Skin of body (tissue), 2 donors: Measurements from ENCODE around the gene OSBPL6. TPM values are rescaled to one million over a fixed set of nuclear protein-coding genes. Genes with fewer than 3 reads are reported as not detected.
"Not testable (repeated sequence)": the region's sequence is repeated elsewhere in the genome, so short reads cannot be mapped to it uniquely, and the experiment has no call there.

Experiments used
- DNase-seq: peaks from one replicate; lab custom pipeline; 2025; lab: John Stamatoyannopoulos, UW
- total RNA-seq: library from RNA; depleted of rRNA; stranded (reverse); fragments of >200 nt; gene quantifications from one replicate; pipeline ENCODE4 v1.2.3, GENCODE V29; 2014

The OSBPL6 gene
- total RNA-seq, 1 donor from 2014 or later = 3.3 TPM

GRCh38 chr2:178345951-178346350 lies 151.6 kb downstream of the OSBPL6 start:
- no peak for DNase-seq

- no peak for DNase-seq
Observed at GRCh38 chr2:178350051-178350450, 155.7 kb downstream of the OSBPL6 start.

GRCh38 chr2:178357704-178358103 lies 163.4 kb downstream of the OSBPL6 start:
- DNase-seq = not testable (repeated sequence)

- no peak for DNase-seq
Observed at GRCh38 chr2:178359192-178359912, 165.0 kb downstream of the OSBPL6 start.

GRCh38 chr2:178361588-178361987 lies 167.3 kb downstream of the OSBPL6 start:
- no peak for DNase-seq

- no peak for DNase-seq
Observed at GRCh38 chr2:178363252-178363651, 168.9 kb downstream of the OSBPL6 start.

DNA sequence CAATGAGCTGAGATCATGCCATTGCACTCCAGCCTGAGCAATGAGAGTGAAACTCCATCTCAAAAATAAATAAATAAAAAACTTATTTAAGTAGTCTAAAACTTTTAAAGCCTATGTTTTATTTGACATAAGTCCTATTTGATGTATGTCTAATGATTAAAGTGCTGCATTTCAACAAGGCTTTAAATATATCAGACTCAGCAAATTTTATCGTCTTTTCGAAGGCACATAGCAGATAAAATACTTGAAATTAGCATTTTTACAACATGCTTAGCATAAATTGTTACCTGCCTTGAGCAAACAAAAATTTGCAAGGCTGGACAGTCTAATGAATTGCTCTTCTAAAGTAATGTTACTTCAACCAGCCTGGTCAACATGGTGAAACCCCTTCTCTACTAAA lies 170.8 kb downstream of the OSBPL6 start:
- DNase-seq = no peak

- DNase-seq = no peak
Observed at GRCh38 chr2:178366412-178366811, 172.1 kb downstream of the OSBPL6 start.

GRCh38 chr2:178367344-178367743 lies 173.0 kb downstream of the OSBPL6 start:
- no peak for DNase-seq

- DNase-seq = no peak
Observed at GRCh38 chr2:178374865-178375264, 180.6 kb downstream of the OSBPL6 start.

DNA sequence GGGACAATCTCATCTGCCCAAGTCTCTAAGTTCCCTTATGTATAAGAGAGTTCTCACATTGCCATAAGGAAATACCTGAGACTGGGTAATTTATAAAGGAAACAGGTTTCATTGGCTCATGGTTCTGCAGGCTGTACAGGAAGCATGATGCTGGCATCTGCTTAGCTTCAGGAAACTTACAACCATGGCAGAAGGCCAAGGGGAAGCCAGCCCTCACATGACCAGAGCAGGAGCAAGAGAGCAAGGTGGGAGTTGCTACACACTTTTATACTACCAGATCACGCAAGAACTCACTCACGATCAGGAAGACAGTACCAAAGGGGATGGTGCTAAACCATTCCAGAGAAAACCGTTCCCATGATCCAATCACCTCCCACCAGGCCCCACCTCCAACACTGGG lies 182.7 kb downstream of the OSBPL6 start:
- DNase-seq = no peak

GRCh38 chr2:178379162-178380004 lies 185.1 kb downstream of the OSBPL6 start:
- DNase-seq = no peak

- no peak for DNase-seq
Observed at GRCh38 chr2:178380763-178381162, 186.5 kb downstream of the OSBPL6 start.

GRCh38 chr2:178383718-178384117 lies 189.4 kb downstream of the OSBPL6 start:
- no peak for DNase-seq

DNA sequence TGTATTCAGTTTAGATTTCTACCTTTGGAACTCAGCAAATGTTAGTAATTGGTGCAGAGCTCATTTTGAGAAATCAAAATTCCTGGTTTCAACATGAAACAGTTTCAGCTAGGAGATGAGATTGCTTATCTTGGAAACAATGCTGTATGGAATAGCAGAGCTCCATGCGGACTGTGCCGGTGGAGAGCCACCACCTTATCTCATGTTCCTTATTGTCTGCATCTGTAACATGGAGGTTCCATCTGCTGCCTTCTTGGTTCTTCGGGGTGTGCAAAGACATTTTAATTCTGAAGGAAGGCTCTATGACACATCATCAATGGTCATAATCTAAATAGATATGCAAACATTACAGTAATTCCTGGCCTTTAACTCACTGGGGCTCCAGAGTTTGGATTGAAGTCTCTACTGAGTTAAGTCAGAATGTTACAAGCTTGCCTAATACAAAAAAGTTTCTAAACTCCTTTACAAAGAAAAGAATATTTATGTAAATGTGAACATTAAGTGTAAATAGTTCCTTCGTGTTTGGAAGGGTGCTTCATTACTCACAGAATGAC lies 191.4 kb downstream of the OSBPL6 start:
- no peak for DNase-seq

- no peak for DNase-seq
Observed at GRCh38 chr2:178386986-178387597, 192.8 kb downstream of the OSBPL6 start.

- DNase-seq = no peak
Observed at GRCh38 chr2:178388287-178388686, 194.0 kb downstream of the OSBPL6 start.

GRCh38 chr2:178391701-178392100 lies 197.4 kb downstream of the OSBPL6 start:
- DNase-seq = no peak

DNA sequence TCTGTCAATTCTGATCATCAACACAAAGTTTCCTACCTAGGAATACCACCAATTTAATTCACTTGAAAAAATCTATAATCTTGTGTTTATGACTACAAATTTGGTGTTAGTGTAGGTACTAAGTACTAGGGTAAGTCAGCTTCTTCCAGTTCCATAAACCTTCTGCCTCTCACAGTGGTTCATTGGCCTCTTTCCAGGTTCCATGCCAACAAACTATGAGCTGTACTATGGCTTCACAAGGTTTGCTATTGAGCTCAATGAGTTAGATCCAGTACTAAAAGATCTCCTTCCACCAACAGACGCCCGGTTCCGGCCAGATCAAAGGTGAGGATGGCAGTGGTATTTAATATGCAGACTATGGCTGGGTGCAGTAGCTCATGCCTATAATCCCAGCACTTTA lies 197.9 kb downstream of the OSBPL6 start:
- no peak for DNase-seq

- no peak for DNase-seq
Observed at GRCh38 chr2:178394859-178395258, 200.5 kb downstream of the OSBPL6 start.

- no peak for DNase-seq
Observed at GRCh38 chr2:178395295-178395694, 201.0 kb downstream of the OSBPL6 start.
